GM23338 (cell line): ENCODE data around the gene RMND5A. TPM values are rescaled to one million over a fixed set of nuclear protein-coding genes. Genes with fewer than 3 reads are reported as not detected.

Source experiments
- ATAC-seq: fragments of 200-7000 bp; cut with Tn5 transposase; 3 replicates; pipeline ENCODE4 v1.9.1; 2020
- DNase-seq: peaks from one replicate; pipeline ENCODE4 v3.0.0-alpha.2; 2015; ENCODE audit warnings: low spot score
- H2AFZ ChIP-seq: fragments of 200-600 bp; sonication (generic); 2 replicates; pipeline ENCODE4 v1.8.0; 2016; ENCODE audit warnings: antibody characterized with exemption, mild to moderate bottlenecking, moderate library complexity
- H3F3A ChIP-seq: fragments of 200-600 bp; sonication (generic); replicated peaks from 2 replicates; pipeline ENCODE4 v1.8.0; 2017; ENCODE audit warnings: antibody characterized with exemption, mixed run types, low read depth
- H3K27ac ChIP-seq: fragments of 200-600 bp; sonication (generic); 2 replicates; pipeline ENCODE4 v1.6.1; 2016; ENCODE audit warnings: low read depth
- H3K27me3 ChIP-seq: fragments of 200-600 bp; sonication (generic); 2 replicates; pipeline ENCODE4 v1.8.0; 2016; ENCODE audit warnings: mild to moderate bottlenecking, mixed run types, moderate library complexity; ENCODE audit not compliant: insufficient read depth
- H3K36me3 ChIP-seq: fragments of 200-600 bp; sonication (generic); 2 replicates; pipeline ENCODE4 v1.8.0; 2016; ENCODE audit warnings: mild to moderate bottlenecking; ENCODE audit not compliant: insufficient read depth
- H3K4me1 ChIP-seq: fragments of 200-600 bp; sonication (generic); 2 replicates; pipeline ENCODE4 v1.8.0; 2016; ENCODE audit warnings: mild to moderate bottlenecking, moderate library complexity; ENCODE audit not compliant: insufficient read depth
- H3K4me2 ChIP-seq: fragments of 200-600 bp; sonication (generic); 2 replicates; pipeline ENCODE4 v1.7.1; 2017; ENCODE audit warnings: mixed run types
- H3K4me3 ChIP-seq: fragments of 200-600 bp; sonication (generic); 2 replicates; pipeline ENCODE4 v1.6.1; 2016; ENCODE audit warnings: mixed run types
- H3K79me2 ChIP-seq: fragments of 200-600 bp; sonication (generic); replicated peaks from 2 replicates; pipeline ENCODE4 v1.8.0; 2017; ENCODE audit warnings: mild to moderate bottlenecking; ENCODE audit not compliant: insufficient read depth
- H3K9me2 ChIP-seq: fragments of 200-600 bp; sonication (generic); 2 replicates; pipeline ENCODE4 v1.8.0; 2017; ENCODE audit not compliant: insufficient read depth
- H4K20me1 ChIP-seq: fragments of 200-600 bp; sonication (generic); replicated peaks from 2 replicates; pipeline ENCODE4 v1.8.0; 2017; ENCODE audit warnings: mild to moderate bottlenecking; ENCODE audit not compliant: insufficient read depth
- H3K27ac Mint-ChIP-seq: 2 replicates; pipeline ENCODE4 v1.8.0; 2020; ENCODE audit warnings: inconsistent platforms, mild to moderate bottlenecking, moderate library complexity, mixed read lengths
- H3K27me3 Mint-ChIP-seq: 3 replicates; pipeline ENCODE4 v1.8.0; 2022; ENCODE audit warnings: low read depth, mild to moderate bottlenecking, moderate library complexity, mixed read lengths, inconsistent platforms; ENCODE audit not compliant: insufficient read depth, poor library complexity
- H3K36me3 Mint-ChIP-seq: 3 replicates; pipeline ENCODE4 v1.8.0; 2021; ENCODE audit warnings: low read depth, mild to moderate bottlenecking, inconsistent platforms, moderate library complexity, mixed read lengths
- H3K4me1 Mint-ChIP-seq: 3 replicates; pipeline ENCODE4 v1.8.0; 2020; ENCODE audit warnings: mild to moderate bottlenecking, inconsistent platforms, mixed read lengths
- H3K4me3 Mint-ChIP-seq: 3 replicates; pipeline ENCODE4 v1.8.0; 2021; ENCODE audit warnings: moderate library complexity, mild to moderate bottlenecking, inconsistent platforms, mixed read lengths
- H3K9me3 Mint-ChIP-seq: 3 replicates; pipeline ENCODE4 v1.8.0; 2020; ENCODE audit warnings: moderate library complexity, mild to moderate bottlenecking, inconsistent platforms, mixed read lengths
- CREB1 ChIP-seq: fragments of 250-450 bp; sonication (Bioruptor Pico); IDR thresholded peaks from 2 replicates; pipeline ENCODE4 v1.5.0; 2020; ENCODE audit warnings: low read depth, mild to moderate bottlenecking, moderate library complexity
- EZH2 ChIP-seq: fragments of 200-600 bp; sonication (generic); IDR thresholded peaks from one replicate; pipeline ENCODE4 v1.8.0; 2017; ENCODE audit warnings: antibody characterized with exemption, mild to moderate bottlenecking, low read depth; ENCODE audit not compliant: unreplicated experiment
- EZH2phosphoT487 ChIP-seq: fragments of 200-600 bp; sonication (generic); IDR thresholded peaks from one replicate; pipeline ENCODE4 v1.8.1; 2018; ENCODE audit warnings: antibody characterized with exemption; ENCODE audit not compliant: unreplicated experiment
- JUNB ChIP-seq: IDR thresholded peaks from one replicate; pipeline ENCODE4 v1.6.1; 2016; ENCODE audit warnings: antibody characterized with exemption; ENCODE audit not compliant: unreplicated experiment
- NANOG ChIP-seq: IDR thresholded peaks from 2 replicates; pipeline ENCODE4 v1.6.1; 2016; ENCODE audit warnings: antibody characterized with exemption, borderline replicate concordance
- POLR2AphosphoS5 ChIP-seq: IDR thresholded peaks from 2 replicates; pipeline ENCODE4 v1.6.1; 2016; ENCODE audit warnings: antibody characterized with exemption, low read depth
- ZNF114 ChIP-seq: fragments of 250-450 bp; sonication (Bioruptor Pico); IDR thresholded peaks from 2 replicates; pipeline ENCODE4 v1.5.0; 2020; ENCODE audit warnings: mild to moderate bottlenecking, moderate library complexity
- ZNF331 ChIP-seq: fragments of 250-450 bp; sonication (Bioruptor Pico); IDR thresholded peaks from 2 replicates; pipeline ENCODE4 v1.5.0; 2020; ENCODE audit warnings: low read depth, mild to moderate bottlenecking, moderate library complexity
- ZNF462 ChIP-seq: fragments of 250-450 bp; sonication (Bioruptor Pico); IDR thresholded peaks from 2 replicates; pipeline ENCODE4 v1.5.0; 2020; ENCODE audit warnings: mild to moderate bottlenecking, moderate library complexity
- polyA plus RNA-seq: library from polyadenylated mRNA; unstranded; fragments of >200 nt; fragmentation: Nextera tagmentation; extraction: Ambion mirVana; gene quantifications from 2 replicates; pipeline ENCODE4 v1.2.1, GENCODE V29; 2016
- total RNA-seq: library from RNA; depleted of rRNA; stranded (reverse); fragments of >200 nt; shearing (Covaris generic); gene quantifications from 2 replicates; pipeline ENCODE4 v1.2.3, GENCODE V29; 2014

The RMND5A gene
- total and polyA plus RNA-seq, 2 experiments from 2014 or later, result 24.0 to 87.9 TPM

GRCh38 chr2:86807133-86807467 is 87.0 kb downstream of the RMND5A start (continued):
- TF ChIP-seq ZNF462 (CRISPR knock-in tag) (no peak), JUNB (no peak), EZH2 (no peak), POLR2AphosphoS5 (no peak), EZH2phosphoT487 (no peak), CREB1 (CRISPR knock-in tag) (no peak), ZNF114 (CRISPR knock-in tag) (no peak), NANOG (no peak)

- H2AFZ ChIP-seq, result peak overlapping the region; percentile 99
- no peak overlapping the region for H3K27ac ChIP-seq
- H3K27me3 Mint-ChIP-seq, result peaks cover 25% of the 10 kb centered on the region
- no peaks in the 10 kb centered on the region for H3K36me3 ChIP-seq
- no peak overlapping the region for H3K27ac Mint-ChIP-seq
- H3K4me2 ChIP-seq, result peak overlapping the region; percentile 89
- peaks cover 36% of the 10 kb centered on the region for H3K27me3 ChIP-seq
- peaks cover 7% of the 10 kb centered on the region for H3K4me1 ChIP-seq
- H3K36me3 Mint-ChIP-seq, result no peaks in the 10 kb centered on the region
- peak; percentile 82 for DNase-seq
- ATAC-seq, result peak; percentile 80
- H3K9me2 ChIP-seq, result no peaks in the 10 kb centered on the region
- TF ChIP-seq POLR2AphosphoS5 (no peak), EZH2phosphoT487 (no peak), EZH2 (peak; percentile 50), ZNF331 (CRISPR knock-in tag) (no peak), JUNB (no peak)
- H3K4me3 ChIP-seq, result peak overlapping the region; percentile 79
- H3F3A ChIP-seq, result 0 out of 2 replicates have a peak, but pooled peaks cover 2% of the 10 kb centered on the region
- no peaks in the 10 kb centered on the region for H3K9me3 Mint-ChIP-seq
- no peaks in the 10 kb centered on the region for H4K20me1 ChIP-seq
- H3K4me3 Mint-ChIP-seq, result peak overlapping the region; percentile 85
- H3K79me2 ChIP-seq, result no peaks in the 10 kb centered on the region
- peaks cover 10% of the 10 kb centered on the region for H3K4me1 Mint-ChIP-seq
These were observed 87.6 kb downstream of the RMND5A start for GRCh38 chr2:86807468-86808275.
